DMS79 (cell line): ENCODE results near the gene SERINC4.
A peak's percentile ranks its signal among the peaks of the same experiment; 100 is the strongest.
"Not testable (repeated sequence)": the region's sequence is repeated elsewhere in the genome, so short reads cannot be mapped to it uniquely, and the experiment has no call there.

Experiments
- DNase-seq: peaks from one replicate; lab custom pipeline; 2025; lab: John Stamatoyannopoulos, UW

Gene SERINC4

GRCh38 chr15:43799945-43800285, at the start of gene SERINC4:
SERINC4 (minus strand) TSS chr15:43800220; CDS start chr15:43799986, 234 bp downstream.
- DNase-seq: no peak

- no peak for DNase-seq
Observed at GRCh38 chr15:43845421-43845820, 45.4 kb upstream of the SERINC4 start.

- DNase-seq: not testable (repeated sequence)
Observed at GRCh38 chr15:43832485-43832884, 32.5 kb upstream of the SERINC4 start.

- DNase-seq: not testable (repeated sequence)
Observed at GRCh38 chr15:43831519-43832052, 31.6 kb upstream of the SERINC4 start.

- DNase-seq: not testable (repeated sequence)
Observed at GRCh38 chr15:43830691-43831275, 30.8 kb upstream of the SERINC4 start.

- not testable (repeated sequence) for DNase-seq
Observed at GRCh38 chr15:43829951-43830540, 30.0 kb upstream of the SERINC4 start.

GRCh38 chr15:43828061-43828657, 28.1 kb upstream of the SERINC4 start:
- DNase-seq: no peak

GRCh38 chr15:43826508-43827341, 26.7 kb upstream of the SERINC4 start, which contains the start of gene WDR76:
WDR76 (plus strand) TSS chr15:43827002; CDS start chr15:43827033, 31 bp downstream.
- DNase-seq: peak; percentile 45

- DNase-seq: no peak
Observed at GRCh38 chr15:43826029-43826507, 26.0 kb upstream of the SERINC4 start.

GRCh38 chr15:43825305-43825704, 25.3 kb upstream of the SERINC4 start:
- DNase-seq: not testable (repeated sequence)

- DNase-seq: peak; percentile 71
Observed at GRCh38 chr15:43824302-43825246, 24.6 kb upstream of the SERINC4 start, which contains the start of gene MFAP1. MFAP1 (minus strand) TSS chr15:43824690; CDS start chr15:43824569, 121 bp downstream.

- no peak for DNase-seq
Observed at GRCh38 chr15:43821505-43821904, 21.5 kb upstream of the SERINC4 start.

GRCh38 chr15:43815064-43815463, 15.0 kb upstream of the SERINC4 start:
- not testable (repeated sequence) for DNase-seq

- no peak for DNase-seq
Observed at GRCh38 chr15:43808960-43809678, 9.1 kb upstream of the SERINC4 start.

GRCh38 chr15:43808435-43808950, 8.5 kb upstream of the SERINC4 start:
- DNase-seq: no peak

- not testable (repeated sequence) for DNase-seq
Observed at GRCh38 chr15:43802676-43803075, 2.7 kb upstream of the SERINC4 start.

GRCh38 chr15:43800286-43801141, 494 bp upstream of the SERINC4 start, which contains the start of gene HYPK:
HYPK (plus strand) TSS chr15:43800599; CDS start chr15:43800623, 24 bp downstream.
- DNase-seq: peak; percentile 23

- DNase-seq: no peak
Observed at GRCh38 chr15:43799209-43799944, 643 bp downstream of the SERINC4 start.
